ENCODE results near the gene ADRA2C. TPM values are rescaled to one million over a fixed set of nuclear protein-coding genes. Genes with fewer than 3 reads are reported as not detected.

Gene ADRA2C
- total RNA-seq, 2 experiments from 2014 or later = 0.21 TPM; not detected in 1

- no TSS peak for BruUV-seq (replicated peaks)
- H3K9me3 ChIP-seq (ENCODE audit: low read length) = no peaks in the 10 kb centered on the region
- H3K9me2 ChIP-seq (ENCODE audit: insufficient read depth, low read length) = no peaks in the 10 kb centered on the region
- H4K20me1 ChIP-seq (ENCODE audit: insufficient read depth, low read length) = no peaks in the 10 kb centered on the region
- peak overlapping the region; percentile 51 for H3K27ac ChIP-seq (ENCODE audit: low read depth, low read length, poor library complexity, severe bottlenecking)
- H3K36me3 ChIP-seq (ENCODE audit: insufficient read depth, low read length) = no peaks in the 10 kb centered on the region
- peak overlapping the region; percentile 66 for H3K4me2 ChIP-seq (ENCODE audit: low read length)
- H3K4me1 ChIP-seq (ENCODE audit: insufficient read depth, low read length, poor library complexity, severe bottlenecking) = peaks cover 40% of the 10 kb centered on the region
- no peak overlapping the region for H2AFZ ChIP-seq (ENCODE audit: low read length)
- DNase-seq (ENCODE audit: low spot score) = peak; percentile 71
- TF ChIP-seq EZH2phosphoT487 (IDR thresholded peaks at IDR 0.05; ENCODE audit: borderline replicate concordance, low read depth, low read length) (no peak), CTCF (conservative IDR thresholded peaks at IDR 0.05; ENCODE audit: low read length) (no peak)
- POLR2A ChIA-PET = no interaction called here
- no peaks in the 10 kb centered on the region for H3K79me2 ChIP-seq (ENCODE audit: insufficient read depth, low read depth, low read length)
- intact Hi-C loops (cut with micrococcal nuclease; ENCODE audit: unreplicated experiment) = loop anchor here (1.0 kb wide), 1 partner anchor 283 kb away; no protein-coding TSS in a partner anchor
- H3K4me3 ChIP-seq (ENCODE audit: low read depth, low read length, poor library complexity, severe bottlenecking) = peak overlapping the region; percentile 24
- CTCF ChIA-PET (ENCODE audit: unreplicated experiment) = interaction anchor here (1.1 kb wide), 1 partner anchor 11 kb away, joined by 3 read pairs; no protein-coding TSS in a partner anchor
These were observed 3.5 kb downstream of the ADRA2C start for GRCh38 chr4:3769642-3770184.

GRCh38 chr4:3770323-3771163 lies 4.4 kb downstream of the ADRA2C start:
- DNase-seq (ENCODE audit: low spot score) = peak; percentile 53
- H3K79me2 ChIP-seq (ENCODE audit: insufficient read depth, low read depth, low read length) = no peaks in the 10 kb centered on the region
- ChIA-PET POLR2A (no interaction called here), CTCF (ENCODE audit: unreplicated experiment) (interaction anchor here (1.1 kb wide), 1 partner anchor 12 kb away, joined by 3 read pairs; no protein-coding TSS in a partner anchor)
- no peaks in the 10 kb centered on the region for H3K36me3 ChIP-seq (ENCODE audit: insufficient read depth, low read length)
- H3K9me3 ChIP-seq (ENCODE audit: low read length) = no peaks in the 10 kb centered on the region
- no peak overlapping the region for H3K4me3 ChIP-seq (ENCODE audit: low read depth, low read length, poor library complexity, severe bottlenecking)
- BruUV-seq (replicated peaks) = no TSS peak
- H4K20me1 ChIP-seq (ENCODE audit: insufficient read depth, low read length) = no peaks in the 10 kb centered on the region
- H2AFZ ChIP-seq (ENCODE audit: low read length) = 0 out of 2 replicates have a peak overlapping the region, but pooled peaks have one; percentile 25
- intact Hi-C loops (cut with micrococcal nuclease; ENCODE audit: unreplicated experiment) = loop anchor here (1.0 kb wide), 1 partner anchor 11 kb away; no protein-coding TSS in a partner anchor
- H3K4me2 ChIP-seq (ENCODE audit: low read length) = peak overlapping the region; percentile 66
- TF ChIP-seq CTCF (conservative IDR thresholded peaks at IDR 0.05; ENCODE audit: low read length) (no peak), EZH2phosphoT487 (IDR thresholded peaks at IDR 0.05; ENCODE audit: borderline replicate concordance, low read depth, low read length) (no peak)
- peak overlapping the region; percentile 14 for H3K27ac ChIP-seq (ENCODE audit: low read depth, low read length, poor library complexity, severe bottlenecking)
- H3K9me2 ChIP-seq (ENCODE audit: insufficient read depth, low read length) = no peaks in the 10 kb centered on the region
- peaks cover 40% of the 10 kb centered on the region for H3K4me1 ChIP-seq (ENCODE audit: insufficient read depth, low read length, poor library complexity, severe bottlenecking)

Measured in OCI-LY7 (cell line).